ENCODE results near the gene GABRA1.

Gene GABRA1

DNA sequence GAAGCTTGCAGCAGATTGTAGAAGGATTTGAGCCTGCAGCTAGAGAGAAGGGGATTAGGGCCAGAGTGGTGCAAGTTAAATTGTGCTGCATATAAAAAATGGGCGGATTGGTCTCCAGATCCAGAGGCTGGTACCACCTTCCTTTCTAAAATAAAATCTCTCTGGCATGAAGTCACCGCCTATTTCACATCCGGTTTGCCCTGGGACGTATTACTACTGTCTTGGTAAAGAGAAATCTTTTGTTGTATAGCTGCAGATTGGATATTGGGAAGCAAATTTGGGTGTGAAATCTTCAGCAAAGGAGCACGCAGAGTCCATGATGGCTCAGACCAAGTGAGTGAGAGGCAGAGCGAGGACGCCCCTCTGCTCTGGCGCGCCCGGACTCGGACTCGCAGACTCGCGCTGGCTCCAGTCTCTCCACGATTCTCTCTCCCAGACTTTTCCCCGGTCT, at the start of gene GABRA1:
TSS of gene GABRA1 (plus strand) at position 180 of the 451 bp plus-strand sequence. CDS start 2,691 bp downstream, outside the sequence.
- no peak for DNase-seq (ENCODE audit: low read depth)

DNA sequence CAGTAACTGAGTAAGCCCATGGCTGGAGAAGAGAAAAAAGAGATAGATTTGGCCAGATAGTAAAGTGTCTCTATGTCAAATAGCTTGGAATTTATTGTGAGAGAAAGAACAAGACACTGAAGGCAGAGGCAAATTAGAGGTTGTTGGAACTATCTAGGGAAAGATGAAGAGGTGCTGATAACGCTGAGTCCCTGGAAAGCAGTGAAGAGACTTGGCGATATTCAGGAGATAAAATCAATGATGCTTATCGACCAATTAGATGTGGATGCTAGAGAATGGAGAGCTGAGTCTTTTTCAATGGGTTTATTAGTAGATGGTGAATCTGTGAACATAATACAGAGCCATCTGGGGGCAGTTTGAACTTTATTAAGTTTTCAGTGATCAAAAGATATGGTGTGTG, 48.6 kb upstream of the GABRA1 start:
- no peak for DNase-seq (ENCODE audit: low read depth)

DNA sequence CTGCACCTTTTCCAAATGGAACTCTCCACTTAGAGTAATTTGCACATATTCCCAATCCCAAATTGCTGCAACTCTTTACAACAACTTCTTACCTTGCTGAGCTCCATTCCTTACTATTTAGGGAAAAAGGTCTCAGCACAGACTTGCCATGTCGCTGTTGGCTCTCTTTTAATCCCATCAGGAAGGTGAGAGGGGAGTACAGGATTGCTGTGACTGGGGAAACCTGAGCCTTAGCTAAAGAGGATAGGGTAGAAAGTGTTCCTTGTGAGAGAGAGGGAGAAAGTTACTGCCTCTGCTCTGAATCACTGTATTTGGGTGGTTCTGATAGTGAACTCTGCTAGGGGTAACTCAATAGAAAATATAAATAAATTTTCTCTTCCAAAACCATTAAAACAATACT, 43.7 kb upstream of the GABRA1 start:
- no peak for DNase-seq (ENCODE audit: low read depth)

DNA sequence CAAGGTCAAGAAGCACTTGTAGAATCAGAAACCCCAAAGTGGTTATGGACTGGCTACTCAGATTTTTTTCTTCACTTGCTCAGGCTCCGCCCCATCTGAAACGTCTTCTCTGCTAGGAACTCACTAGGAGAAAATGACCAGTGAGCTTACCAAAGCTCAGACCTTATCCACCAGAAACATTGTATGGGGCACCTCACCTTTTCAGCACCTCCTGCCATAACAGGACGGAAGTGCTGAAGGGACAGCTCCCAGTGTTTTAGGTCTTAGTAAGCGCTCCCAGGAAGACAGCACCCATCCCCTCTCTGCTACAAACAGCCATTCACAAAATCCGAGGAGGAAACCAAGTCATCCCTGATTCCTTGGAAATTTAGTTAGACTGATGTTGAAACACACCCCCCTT, 1.2 kb upstream of the GABRA1 start:
- DNase-seq (ENCODE audit: low read depth) = no peak

DNA sequence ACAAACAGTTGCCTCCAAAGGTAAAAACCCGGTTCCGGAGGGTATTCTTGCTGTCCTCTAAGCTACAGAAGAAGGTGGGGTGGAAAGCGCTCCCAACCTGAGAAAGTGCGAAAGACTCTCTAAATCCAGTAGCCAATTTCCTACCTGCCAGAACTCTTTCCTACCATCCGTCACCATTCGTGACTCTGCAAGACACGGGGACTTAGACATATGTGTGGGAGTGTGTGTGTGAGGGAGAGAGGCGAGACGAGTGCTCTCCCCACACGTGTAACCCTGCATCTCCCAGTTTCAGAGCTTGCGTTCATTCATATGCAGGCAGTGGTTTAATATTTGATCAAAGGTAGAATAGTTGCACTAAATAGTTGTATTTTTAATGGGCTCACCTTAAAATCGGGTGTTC, 473 bp upstream of the GABRA1 start:
- no peak for DNase-seq (ENCODE audit: low read depth)

DNA sequence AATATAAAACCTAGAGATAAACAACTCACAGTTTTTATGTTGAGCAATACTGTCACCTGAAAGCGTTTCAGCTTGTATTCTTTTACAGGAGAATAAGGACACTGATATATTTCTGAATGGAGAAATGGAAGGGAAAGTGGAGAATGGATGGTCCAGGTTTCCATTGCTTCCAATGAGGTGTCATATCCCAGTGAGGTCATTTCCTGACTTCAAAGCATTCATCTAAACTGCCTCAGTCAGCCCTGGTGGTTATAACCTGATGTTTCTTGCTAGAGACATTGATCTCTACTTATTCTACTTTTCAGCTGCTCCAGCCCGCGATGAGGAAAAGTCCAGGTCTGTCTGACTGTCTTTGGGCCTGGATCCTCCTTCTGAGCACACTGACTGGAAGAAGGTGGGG, 2.6 kb downstream of the GABRA1 start:
- DNase-seq (ENCODE audit: low read depth) = no peak

DNA sequence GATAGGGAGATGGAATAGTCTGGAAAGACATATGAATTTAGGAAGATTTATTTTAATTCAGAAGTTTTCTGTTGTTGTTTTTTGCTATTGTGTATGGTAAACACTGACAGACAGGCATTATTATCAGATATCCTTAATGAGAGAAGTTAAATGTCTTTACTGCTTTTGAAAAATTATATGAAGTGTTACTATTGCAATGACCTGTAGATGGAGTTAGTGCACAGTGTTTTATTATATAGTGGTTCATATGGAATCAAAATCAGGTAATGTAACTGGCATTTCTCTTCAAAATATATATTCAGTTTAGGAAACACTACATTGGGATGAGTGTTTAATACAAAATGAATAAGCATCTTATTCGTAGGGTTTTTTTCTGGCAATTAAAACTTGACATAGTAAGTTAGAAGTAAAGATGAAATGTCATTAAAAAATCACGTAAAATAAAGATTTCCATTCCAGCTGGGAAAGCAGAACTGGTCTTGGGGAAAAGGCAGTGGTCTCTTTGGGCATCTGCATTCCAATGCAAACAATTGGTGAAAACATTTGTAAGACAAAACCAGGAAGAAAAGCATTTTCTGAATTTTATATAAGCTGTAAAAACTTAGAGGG, 3.9 kb downstream of the GABRA1 start:
- DNase-seq (ENCODE audit: low read depth) = no peak

DNA sequence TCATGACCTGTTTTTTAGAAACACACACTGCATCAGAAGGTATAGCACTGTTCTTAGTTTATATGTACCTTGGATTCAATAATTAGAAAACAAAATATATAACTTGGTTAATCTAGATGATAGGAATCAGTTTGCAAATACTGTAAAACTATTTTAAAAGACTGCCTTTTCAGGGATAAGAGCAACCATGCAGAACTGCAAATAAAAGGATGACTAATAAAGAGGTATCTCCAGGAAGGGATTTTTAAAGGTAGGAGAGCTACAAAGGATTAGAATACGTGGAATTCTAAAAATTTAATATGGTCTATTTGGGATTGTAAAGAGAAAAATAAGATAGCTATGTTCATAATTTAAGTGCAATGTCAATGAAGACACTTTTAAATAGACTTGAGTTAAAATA, 9.4 kb downstream of the GABRA1 start:
- DNase-seq (ENCODE audit: low read depth) = no peak

DNA sequence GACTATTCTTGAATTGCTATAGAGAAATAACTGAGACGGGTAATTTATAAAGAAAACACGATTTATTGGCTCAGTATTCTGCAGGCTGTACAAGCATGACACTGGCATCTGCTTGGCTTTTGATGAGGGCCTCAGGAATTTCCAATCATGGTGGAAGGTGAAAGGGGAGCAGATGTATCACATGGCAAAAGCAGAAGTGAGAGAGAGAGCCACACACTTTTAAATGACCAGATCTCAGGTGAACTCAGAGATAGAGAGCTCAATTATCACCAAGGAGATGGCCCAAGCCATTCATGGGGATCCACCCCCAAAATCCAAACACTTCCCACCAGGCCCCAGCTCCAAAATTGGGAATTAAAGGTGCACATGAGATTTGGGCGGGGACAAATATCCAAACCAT, 15.3 kb downstream of the GABRA1 start:
- no peak for DNase-seq (ENCODE audit: low read depth)

DNA sequence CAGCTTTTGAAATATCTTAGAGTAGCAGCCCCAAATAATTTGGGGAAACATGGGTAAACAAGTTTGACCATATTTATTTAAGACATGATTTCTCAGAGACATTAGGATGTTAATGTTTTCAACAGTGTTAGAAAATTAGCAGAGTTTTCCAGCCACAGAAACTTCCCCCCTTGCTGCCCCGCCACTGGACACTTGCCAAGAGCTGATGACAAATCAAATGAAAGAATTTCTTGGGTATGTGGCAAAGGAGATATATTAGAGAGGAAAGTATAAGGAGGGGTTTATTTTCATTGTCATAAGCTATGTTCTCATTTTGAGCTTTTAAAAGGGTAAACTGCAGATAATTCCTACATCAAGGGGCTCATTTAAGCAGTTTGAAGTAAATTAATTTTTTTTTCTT, 15.9 kb downstream of the GABRA1 start:
- DNase-seq (ENCODE audit: low read depth) = no peak

DNA sequence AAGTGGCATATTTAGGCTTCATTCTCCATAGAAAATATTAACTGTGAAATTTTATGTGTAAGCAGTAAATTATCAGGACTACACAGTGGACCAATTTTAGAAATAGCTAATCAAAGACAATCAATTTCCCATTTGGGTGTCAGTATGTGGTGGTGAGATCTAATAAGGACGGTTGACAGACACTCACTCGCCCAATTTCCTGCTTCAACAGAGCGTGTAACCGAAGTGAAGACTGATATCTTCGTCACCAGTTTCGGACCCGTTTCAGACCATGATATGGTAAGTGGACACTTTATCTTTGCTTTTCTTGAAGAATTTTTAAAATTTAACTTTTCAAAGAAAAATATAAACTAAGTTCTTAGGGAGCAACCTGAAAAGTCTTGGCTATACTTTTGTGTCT, 17.6 kb downstream of the GABRA1 start:
- DNase-seq (ENCODE audit: low read depth) = no peak

DNA sequence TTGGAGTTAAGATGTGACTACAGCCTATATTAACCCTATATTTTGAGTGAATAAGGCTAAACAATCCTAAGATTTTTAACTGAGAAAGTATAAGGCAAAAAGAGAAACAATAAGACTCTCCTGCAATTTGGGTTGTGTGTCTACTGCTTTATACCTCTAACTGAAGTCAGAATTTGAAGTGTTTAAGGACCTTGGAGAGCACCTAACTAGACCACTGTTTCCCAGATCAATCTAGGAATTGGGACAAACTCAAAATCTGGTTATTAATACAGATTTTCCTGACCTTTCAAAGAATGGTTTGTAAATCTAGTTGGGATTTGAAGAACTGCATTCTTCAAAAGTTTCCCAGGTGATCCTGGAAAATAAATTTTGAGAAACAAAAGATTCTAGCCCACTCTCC, 42.1 kb downstream of the GABRA1 start:
- no peak for DNase-seq (ENCODE audit: low read depth)

DNA sequence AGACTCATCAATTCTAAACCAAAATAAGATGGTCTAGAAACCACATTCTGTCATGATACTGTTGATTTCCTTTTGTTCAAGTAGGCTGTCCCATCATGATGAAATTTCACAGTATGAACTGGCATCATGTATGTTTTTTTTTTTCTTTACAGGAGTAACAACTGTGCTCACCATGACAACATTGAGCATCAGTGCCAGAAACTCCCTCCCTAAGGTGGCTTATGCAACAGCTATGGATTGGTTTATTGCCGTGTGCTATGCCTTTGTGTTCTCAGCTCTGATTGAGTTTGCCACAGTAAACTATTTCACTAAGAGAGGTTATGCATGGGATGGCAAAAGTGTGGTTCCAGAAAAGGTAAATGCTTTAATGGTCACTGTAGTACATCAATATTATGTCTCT, 47.6 kb downstream of the GABRA1 start:
- no peak for DNase-seq (ENCODE audit: low read depth)

DNA sequence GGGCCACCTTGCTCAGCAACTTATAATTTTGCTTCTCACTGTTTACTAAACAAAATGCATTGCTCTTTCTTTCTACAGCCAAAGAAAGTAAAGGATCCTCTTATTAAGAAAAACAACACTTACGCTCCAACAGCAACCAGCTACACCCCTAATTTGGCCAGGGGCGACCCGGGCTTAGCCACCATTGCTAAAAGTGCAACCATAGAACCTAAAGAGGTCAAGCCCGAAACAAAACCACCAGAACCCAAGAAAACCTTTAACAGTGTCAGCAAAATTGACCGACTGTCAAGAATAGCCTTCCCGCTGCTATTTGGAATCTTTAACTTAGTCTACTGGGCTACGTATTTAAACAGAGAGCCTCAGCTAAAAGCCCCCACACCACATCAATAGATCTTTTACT, 49.1 kb downstream of the GABRA1 start:
- DNase-seq (ENCODE audit: low read depth) = no peak

DNA sequence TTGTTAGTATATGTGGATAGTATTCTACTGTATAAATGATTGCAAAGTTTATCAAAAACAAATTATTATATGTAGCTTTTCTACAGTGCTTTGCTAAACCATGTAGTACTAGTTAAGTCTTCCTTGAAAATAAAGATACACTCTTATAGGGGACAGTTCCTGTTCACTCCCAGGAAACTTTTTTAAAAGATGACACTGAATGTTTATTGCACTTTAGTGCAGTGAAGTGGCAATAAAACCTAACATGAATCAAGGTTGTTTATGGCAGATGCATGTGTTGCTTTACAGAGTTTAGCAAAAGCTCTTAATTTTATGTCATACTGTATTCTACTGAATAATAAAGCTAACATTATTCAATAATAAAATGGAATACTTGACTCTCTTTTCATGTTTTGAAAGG, 51.7 kb downstream of the GABRA1 start:
- DNase-seq (ENCODE audit: low read depth) = no peak

DNA sequence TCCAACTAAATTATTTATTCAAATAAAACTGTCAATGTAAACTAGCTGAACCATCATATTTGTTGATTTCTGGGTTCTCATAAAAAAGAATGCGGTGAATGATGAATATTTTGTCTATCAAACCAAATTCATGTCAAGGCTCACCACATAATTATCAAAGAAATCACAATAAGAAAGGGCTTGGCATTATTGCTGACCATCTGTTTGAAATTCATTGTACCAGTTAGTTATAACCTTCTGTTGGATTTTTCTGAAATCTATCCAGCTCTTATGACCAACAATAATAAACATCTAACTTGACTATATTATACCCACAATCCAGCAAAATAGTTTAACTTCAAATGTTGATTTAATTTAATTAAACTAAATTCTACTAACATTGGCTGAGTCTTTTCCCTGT, 53.1 kb downstream of the GABRA1 start:
- no peak for DNase-seq (ENCODE audit: low read depth)

DNA sequence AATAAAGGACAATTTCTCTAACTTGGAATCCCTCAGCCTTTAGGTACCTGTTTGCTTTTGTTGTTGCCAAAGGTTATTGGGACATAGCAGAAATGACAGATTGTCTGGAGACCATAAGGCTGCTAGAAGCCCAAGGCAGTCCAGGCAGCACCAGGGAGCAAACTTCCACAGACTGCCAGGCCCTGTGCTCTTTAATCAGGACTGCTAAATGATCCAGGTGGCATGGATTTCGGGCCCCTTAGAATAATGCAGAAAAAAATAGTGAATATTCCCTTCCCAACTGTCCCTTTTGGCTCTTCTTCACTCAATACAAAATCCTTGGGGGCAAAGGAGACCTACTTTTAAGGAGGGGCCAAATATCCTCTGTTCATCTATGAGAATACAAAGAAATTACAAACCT, 73.9 kb downstream of the GABRA1 start:
- no peak for DNase-seq (ENCODE audit: low read depth)

DNA sequence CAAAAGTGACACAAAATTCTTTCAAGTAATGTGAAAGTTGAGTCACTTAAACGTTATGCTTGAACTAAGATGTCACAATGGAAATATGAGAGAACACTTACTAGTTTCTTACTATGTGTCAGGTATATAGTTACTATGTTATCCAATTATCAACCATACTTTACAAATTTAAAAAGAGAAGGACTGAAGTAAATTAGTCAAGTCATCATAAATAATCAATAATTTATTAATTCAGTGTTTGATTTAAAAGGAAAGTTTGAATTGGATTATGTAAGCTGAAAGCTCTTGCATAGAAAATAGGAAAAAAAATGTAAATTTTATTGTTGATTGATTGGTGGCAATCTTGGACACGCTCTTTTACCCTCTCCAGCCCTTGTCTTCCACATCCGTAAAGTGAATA, 76.3 kb downstream of the GABRA1 start:
- DNase-seq (ENCODE audit: low read depth) = no peak

DNA sequence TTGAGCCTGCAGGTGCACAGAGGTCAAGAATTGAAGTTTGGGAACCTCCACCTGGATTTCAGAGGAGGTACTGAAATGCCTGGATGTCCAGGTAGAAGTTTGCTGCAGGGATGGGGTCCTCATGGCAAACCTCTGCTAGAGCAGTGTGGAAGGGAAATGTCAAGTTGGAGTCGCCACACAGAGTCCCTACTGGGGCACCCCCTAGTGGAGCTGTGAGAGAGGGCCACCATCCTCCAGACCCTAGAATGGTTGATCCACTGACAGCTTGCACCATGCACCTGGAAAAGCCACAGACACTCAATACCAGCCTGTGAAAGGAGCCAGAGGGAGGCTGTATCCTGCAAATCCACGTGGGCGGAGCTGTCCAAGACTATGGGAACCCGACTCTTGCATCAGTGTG, 78.0 kb downstream of the GABRA1 start:
- no peak for DNase-seq (ENCODE audit: low read depth)

DNA sequence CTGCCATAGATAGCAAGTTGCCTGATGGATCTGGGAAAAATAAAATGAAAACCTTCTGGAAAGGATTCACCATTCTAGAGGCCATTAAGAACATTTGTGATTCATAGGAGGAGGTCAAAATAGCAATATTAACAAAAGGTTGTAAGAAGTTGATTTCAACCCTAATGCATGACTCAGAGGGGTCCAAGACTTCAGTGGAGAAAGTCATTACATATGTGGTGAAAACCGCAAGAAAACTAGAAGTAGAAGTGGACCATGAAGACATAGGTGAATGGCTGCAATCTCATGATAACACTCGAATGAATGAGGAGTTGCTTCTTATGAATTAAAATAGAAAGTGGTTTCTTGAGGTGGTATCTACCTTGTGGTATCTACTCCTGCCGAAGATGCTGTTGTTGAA, 86.6 kb downstream of the GABRA1 start:
- DNase-seq (ENCODE audit: low read depth) = no peak

DNA sequence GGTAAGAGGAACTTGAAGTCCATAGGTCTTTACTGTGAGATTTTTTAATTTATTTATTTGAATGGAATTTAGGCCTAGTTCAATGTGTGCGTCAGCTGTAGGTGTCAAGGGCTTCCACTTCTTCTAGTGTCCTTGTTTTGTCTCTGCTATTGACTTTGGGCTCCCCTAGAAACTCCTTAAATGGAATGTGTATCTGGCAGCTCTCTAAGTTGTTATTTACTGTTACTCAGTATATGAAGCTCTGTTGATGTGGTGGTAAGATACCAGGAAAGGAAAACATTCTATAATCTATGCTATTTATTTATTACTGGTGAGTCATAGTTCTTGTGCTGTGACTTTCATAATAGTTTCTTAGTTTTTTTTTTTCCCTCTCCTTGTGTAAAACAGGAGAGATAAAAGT, 97.1 kb downstream of the GABRA1 start:
- DNase-seq (ENCODE audit: low read depth) = no peak

DNA sequence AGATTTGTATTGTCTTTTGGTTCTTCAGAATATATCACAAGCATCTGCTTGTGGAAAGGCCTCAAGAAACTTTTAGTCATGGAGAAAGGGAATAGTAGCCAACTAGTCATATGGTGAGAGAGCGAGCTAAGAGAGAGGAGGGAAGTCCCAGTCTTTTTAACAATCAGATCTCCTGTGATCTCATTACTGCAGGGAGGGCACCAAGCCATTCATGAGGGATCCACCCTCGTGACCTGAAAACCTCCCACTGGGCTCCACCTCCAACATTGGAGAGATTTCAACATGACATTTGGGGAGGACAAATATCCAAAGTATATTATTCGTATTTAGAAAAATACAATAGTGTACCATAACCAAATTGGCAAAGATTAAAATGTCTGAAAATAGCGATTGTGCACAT, 99.0 kb downstream of the GABRA1 start:
- DNase-seq (ENCODE audit: low read depth) = no peak
